ENCODE results near the gene PBRM1. TPM values are rescaled to one million over a fixed set of nuclear protein-coding genes. Genes with fewer than 3 reads are reported as not detected.

The PBRM1 gene
- total and polyA plus RNA-seq, 2 of the 8 experiments (the other 6 are each of a cell fraction or from before 2014, with no cell fraction given) = 19.3 to 65.8 TPM

GRCh38 chr3:52502001-52502400 is 183.7 kb downstream of the PBRM1 start (continued):
- TF ChIP-seq CHD7 (IDR thresholded peaks at IDR 0.05; ENCODE audit: insufficient replicate concordance, low read length) (no peak), KDM4A (IDR thresholded peaks at IDR 0.05; ENCODE audit: low read depth, low read length, severe bottlenecking) (no peak), ZNF274 (IDR thresholded peaks at IDR 0.05; ENCODE audit: borderline replicate concordance, extremely low read depth, low read length) (no peak)

All from H1 (cell line).